ENCODE results near the gene PPP3CB.

GRCh38 chr10:73486601-73487000 lies 9.2 kb downstream of the PPP3CB start:
- TF ChIP-seq POLR2A (IDR thresholded peaks at IDR 0.05) (no peak), CTCF (IDR thresholded peaks at IDR 0.05 in 4 of 5, conservative IDR thresholded peaks at IDR 0.05 in 1 of 5) (no peak)

All from gastrocnemius medialis (tissue), 4 donors.